IMR-90 (cell line): ENCODE data around the gene PBOV1. TPM values are rescaled to one million over a fixed set of nuclear protein-coding genes. Genes with fewer than 3 reads are reported as not detected.

ENCODE experiments used
- ATAC-seq: fragments of 200-7000 bp; cut with Tn5 transposase; 2 replicates; pipeline ENCODE4 v1.9.1; 2020; ENCODE audit warnings: low read depth, mild to moderate bottlenecking, moderate library complexity
- BruUV-seq: library from RNA; stranded (reverse); fragments of 400-500 nt; replicated peaks from 2 replicates; lab custom pipeline; 2021; lab: Mats Ljungman, UMichigan
- CTCF ChIA-PET: fragments of 300-600 bp; formaldehyde crosslinking; extraction: SDS; loops from one replicate; lab custom pipeline; 2021; ENCODE audit warnings: antibody characterized with exemption; lab: Yijun Ruan, JAX
- POLR2A ChIA-PET: fragments of 300-600 bp; sonication (Branson Sonifier 250); formaldehyde crosslinking; loops from one replicate; lab custom pipeline; 2022; ENCODE audit warnings: antibody characterized with exemption; ENCODE audit not compliant: unreplicated experiment; lab: Charles Lee
- DNase-seq: peaks from one replicate; pipeline ENCODE4 v3.0.0; 2013
- H2AFZ ChIP-seq: replicated peaks from 2 replicates; pipeline ENCODE3; 2013; ENCODE audit warnings: low read length, mild to moderate bottlenecking; ENCODE audit not compliant: poor library complexity
- H2AK5ac ChIP-seq: 2 replicates; pipeline ENCODE4 v1.6.1; 2013; ENCODE audit warnings: low read depth, low read length, inconsistent platforms
- H2AK9ac ChIP-seq: replicated peaks from 2 replicates; pipeline ENCODE3; 2013; ENCODE audit warnings: mild to moderate bottlenecking, low read depth, low read length, moderate library complexity; ENCODE audit not compliant: poor library complexity
- H2BK120ac ChIP-seq: 2 replicates; pipeline ENCODE4 v1.6.1; 2013; ENCODE audit warnings: low read depth, low read length, inconsistent platforms
- H2BK15ac ChIP-seq: 3 replicates; pipeline ENCODE4 v1.6.1; 2013; ENCODE audit warnings: low read depth, low read length, inconsistent platforms
- H2BK20ac ChIP-seq: 2 replicates; pipeline ENCODE4 v1.6.1; 2013; ENCODE audit warnings: low read depth, mild to moderate bottlenecking, inconsistent platforms, low read length, moderate library complexity
- H2BK5ac ChIP-seq: 2 replicates; pipeline ENCODE4 v1.6.1; 2013; ENCODE audit warnings: mild to moderate bottlenecking, low read depth, low read length, inconsistent platforms; ENCODE audit not compliant: poor library complexity, severe bottlenecking
- H3K14ac ChIP-seq: replicated peaks from 2 replicates; pipeline ENCODE4 v1.6.1; 2013; ENCODE audit warnings: low read depth, low read length, inconsistent platforms
- H3K18ac ChIP-seq: 2 replicates; pipeline ENCODE4 v1.6.1; 2013; ENCODE audit warnings: low read depth, low read length, control low read depth
- H3K23ac ChIP-seq: 2 replicates; pipeline ENCODE4 v1.6.1; 2013; ENCODE audit warnings: low read depth, low read length, inconsistent platforms
- H3K27ac ChIP-seq: 2 replicates; pipeline ENCODE4 v1.5.1; 2013; ENCODE audit warnings: mild to moderate bottlenecking, control low read depth, low read length; ENCODE audit not compliant: insufficient read depth
- H3K27me3 ChIP-seq: 2 replicates; pipeline ENCODE4 v1.6.1; 2013; ENCODE audit warnings: low read length; ENCODE audit not compliant: control insufficient read depth, insufficient read depth
- H3K36me3 ChIP-seq: 2 replicates; pipeline ENCODE4 v1.6.1; 2013; ENCODE audit warnings: low read length, mixed read lengths; ENCODE audit not compliant: control insufficient read depth, insufficient read depth
- H3K4ac ChIP-seq: 2 replicates; pipeline ENCODE4 v1.6.1; 2013; ENCODE audit warnings: low read depth, low read length, inconsistent platforms
- H3K4me1 ChIP-seq: 2 replicates; pipeline ENCODE4 v1.6.1; 2013; ENCODE audit warnings: low read length, mixed read lengths; ENCODE audit not compliant: control insufficient read depth, insufficient read depth
- H3K4me2 ChIP-seq: 2 replicates; pipeline ENCODE4 v1.6.1; 2013; ENCODE audit warnings: low read depth, mild to moderate bottlenecking, control low read depth, low read length, moderate library complexity
- H3K4me3 ChIP-seq: 2 replicates; pipeline ENCODE4 v1.5.1; 2013; ENCODE audit warnings: low read depth, mild to moderate bottlenecking, control low read depth, low read length, moderate library complexity; ENCODE audit not compliant: insufficient read depth
- H3K56ac ChIP-seq: 2 replicates; pipeline ENCODE4 v1.6.1; 2013; ENCODE audit warnings: low read length, inconsistent platforms; ENCODE audit not compliant: insufficient read depth; ENCODE audit errors: extremely low read depth
- H3K79me1 ChIP-seq, 2 experiments: 2 replicates each; pipeline ENCODE4 v1.6.1; 2013; ENCODE audit warnings: low read length in 2 of 2, inconsistent platforms in 1 of 2, low read depth in 1 of 2
- H3K9ac ChIP-seq: 2 replicates; pipeline ENCODE4 v1.6.1; 2013; ENCODE audit warnings: low read depth, low read length, control low read depth
- H3K9me1 ChIP-seq: 2 replicates; pipeline ENCODE4 v1.6.1; 2013; ENCODE audit warnings: low read length, inconsistent platforms; ENCODE audit not compliant: insufficient read depth
- H3K9me3 ChIP-seq: 2 replicates; pipeline ENCODE4 v1.6.1; 2013; ENCODE audit warnings: low read length; ENCODE audit not compliant: control insufficient read depth, insufficient read depth
- H4K20me1 ChIP-seq: 2 replicates; pipeline ENCODE4 v1.6.1; 2013; ENCODE audit warnings: low read length, inconsistent platforms; ENCODE audit not compliant: insufficient read depth
- H4K5ac ChIP-seq: 2 replicates; pipeline ENCODE4 v1.6.1; 2013; ENCODE audit warnings: mild to moderate bottlenecking, low read depth, low read length, control low read depth
- H4K8ac ChIP-seq, 2 experiments: 2 replicates each; pipeline ENCODE4 v1.6.1; 2013; ENCODE audit warnings: low read depth in 2 of 2, low read length in 2 of 2, control low read depth in 1 of 2, inconsistent platforms in 1 of 2
- H4K91ac ChIP-seq: 2 replicates; pipeline ENCODE4 v1.6.1; 2013; ENCODE audit warnings: low read depth, low read length, inconsistent platforms; ENCODE audit not compliant: insufficient read depth
- BHLHE40 ChIP-seq: fragments of 150-350 bp; IDR thresholded peaks from 2 replicates; pipeline ENCODE4 v1.6.1; 2016; ENCODE audit warnings: mild to moderate bottlenecking, low read depth, low read length
- CHD1 ChIP-seq: IDR thresholded peaks from 2 replicates; pipeline ENCODE4 v1.6.1; 2012; ENCODE audit warnings: low read depth, low read length, improper control_type of control experiment
- CTCF ChIP-seq: conservative IDR thresholded peaks from 2 replicates; pipeline ENCODE4 v1.5.1; 2012; ENCODE audit warnings: mild to moderate bottlenecking, low read depth, low read length, improper control_type of control experiment
- MAFK ChIP-seq: IDR thresholded peaks from 2 replicates; pipeline ENCODE4 v1.6.1; 2012; ENCODE audit warnings: low read depth, low read length, improper control_type of control experiment
- RAD21 ChIP-seq: IDR thresholded peaks from 2 replicates; pipeline ENCODE4 v1.6.1; 2012; ENCODE audit warnings: low read length, improper control_type of control experiment
- RFX5 ChIP-seq: IDR thresholded peaks from 2 replicates; pipeline ENCODE4 v1.8.0; 2012; ENCODE audit warnings: low read depth, mild to moderate bottlenecking, low read length, moderate library complexity
- SMC3 ChIP-seq: fragments of 150-350 bp; IDR thresholded peaks from 2 replicates; pipeline ENCODE4 v1.6.1; 2016; ENCODE audit warnings: low read depth, mild to moderate bottlenecking, antibody characterized with exemption, low read length, moderate library complexity
- WGBS, 2 experiments: methylation state at CpG; one replicate each; pipeline versions ENCODE4 v1.1.5 to v1.1.7; 2013; ENCODE audit warnings: missing lambda C conversion rate in 2 of 2; ENCODE audit not compliant: insufficient read length in 1 of 2; ENCODE audit errors: extremely low coverage in 2 of 2; 5-methylcytosine and 5-hydroxymethylcytosine counted together
- dilution Hi-C: fragments of 300-500 bp; cut with HindIII; formaldehyde crosslinking; loops from one replicate; pipeline ENCODE4 v1.14.3; 2018; ENCODE audit warnings: low sequenced_read_pairs; ENCODE audit not compliant: unreplicated experiment
- in situ Hi-C: fragments of 300-500 bp; cut with MboI; formaldehyde crosslinking; loops from 3 replicates; pipeline ENCODE4 v1.14.3; 2019; ENCODE audit warnings: low sequenced_read_pairs, inconsistent platforms, mixed read lengths
- intact Hi-C: fragments of 100-400 bp; cut with micrococcal nuclease; formaldehyde crosslinking; loops from 2 replicates; pipeline ENCODE4 v1.10.0; 2022
- polyA plus RNA-seq, 3 experiments: library from polyadenylated mRNA; depleted of rRNA; stranded (reverse); fragments of >200 nt; gene quantifications; 2 replicates each; pipeline ENCODE4 v1.2.3, GENCODE V29; 2012; ENCODE audit warnings: low replicate concordance in 1 of 3
- total RNA-seq: library from RNA; depleted of rRNA; stranded (reverse); fragments of >200 nt; gene quantifications from 2 replicates; pipeline ENCODE4 v1.2.3, GENCODE V29; 2012

The PBOV1 gene
- total and polyA plus RNA-seq, 2 of the 4 experiments (the other 2 are of a cell fraction), result not detected

GRCh38 chr6:138211601-138212000 is 6.7 kb downstream of the PBOV1 start:
- Histone ChIP-seq H3K79me1 (no peaks in the 10 kb centered on the region), H4K91ac (no peak overlapping the region), H3K27me3 (peaks cover 9% of the 10 kb centered on the region), H3K56ac (no peak overlapping the region), H3K9me3 (no peaks in the 10 kb centered on the region), H3K4me1 (no peaks in the 10 kb centered on the region), H3K4me3 (no peak overlapping the region), H2AK9ac (no peak overlapping the region), H2AFZ (no peak overlapping the region), H4K5ac (no peak overlapping the region), H3K14ac (no peak overlapping the region), H3K27ac (no peak overlapping the region), H2BK5ac (no peak overlapping the region), H3K9ac (no peak overlapping the region), H3K18ac (no peak overlapping the region), H3K23ac (no peak overlapping the region), H4K20me1 (no peaks in the 10 kb centered on the region), H3K9me1 (no peaks in the 10 kb centered on the region), H2BK20ac (no peak overlapping the region), H3K4me2 (no peak overlapping the region), H2AK5ac (no peak overlapping the region), H3K4ac (no peak overlapping the region), H2BK120ac (no peak overlapping the region), H3K36me3 (no peaks in the 10 kb centered on the region), H2BK15ac (no peak overlapping the region), H4K8ac (no peak overlapping the region)
- DNase-seq (no peak), ATAC-seq (no peak)
- in situ Hi-C loops, result no loop called here
- dilution Hi-C loops, result no loop called here
- no TSS peak for BruUV-seq
- intact Hi-C loops, result no loop called here
- POLR2A ChIA-PET, result no interaction called here
- CTCF ChIA-PET, result no interaction called here
- WGBS, 2 experiments, result no CpG with 5 or more reads among the region's 5 CpGs
- TF ChIP-seq MAFK, result no peak
- TF ChIP-seq CHD1, result no peak
- TF ChIP-seq RFX5, result no peak
- no peak for TF ChIP-seq SMC3
- no peak for TF ChIP-seq CTCF
- TF ChIP-seq RAD21, result no peak
- no peak for TF ChIP-seq BHLHE40
